ENCODE data around the gene ADSS1.

ADSS1 gene

DNA sequence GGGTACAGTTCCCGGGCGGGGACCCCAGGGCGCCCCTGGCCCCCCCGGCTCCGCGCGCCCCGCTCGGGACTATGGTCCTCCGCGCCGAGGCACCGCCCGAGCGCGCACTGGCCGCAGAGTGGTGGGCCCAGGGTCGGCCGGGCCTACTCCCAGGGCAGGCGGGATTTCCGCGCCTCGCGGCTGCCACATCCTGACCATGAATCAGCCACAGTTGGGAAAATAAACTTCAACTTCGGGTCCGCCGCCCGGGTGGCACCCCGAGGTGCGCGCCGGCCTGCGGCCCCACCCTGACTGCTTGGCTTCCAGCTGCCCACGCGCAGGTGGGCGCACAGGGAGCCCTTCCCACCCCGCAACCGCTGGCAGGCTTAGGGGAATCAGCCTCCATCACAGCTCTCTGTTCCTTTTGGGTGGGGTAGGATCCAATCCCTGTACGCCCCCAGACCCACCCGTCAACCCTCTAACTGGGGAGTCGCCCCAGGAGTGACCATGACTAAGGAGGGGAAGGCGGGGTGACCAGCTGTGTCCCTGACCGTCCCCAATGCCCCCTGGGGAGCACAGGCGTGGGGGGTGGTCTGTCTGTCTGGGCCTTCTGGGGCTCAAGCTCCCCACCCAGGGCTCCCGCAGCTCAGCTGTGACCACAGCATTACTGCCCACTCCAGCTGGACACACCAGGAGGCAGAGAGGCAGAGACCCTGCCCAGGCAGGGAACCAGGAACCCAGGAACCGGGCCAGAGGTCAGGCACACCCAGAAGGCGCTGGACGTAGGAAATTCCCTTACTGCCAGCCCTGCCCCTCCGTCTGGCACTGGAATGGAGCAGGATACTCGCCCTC, 33.9 kb upstream of the ADSS1 start:
- H3K14ac ChIP-seq (ENCODE audit: low read length in 2 of 2), result peak overlapping the region in 1 of 2 experiments; percentile 99
- H2AFZ ChIP-seq (ENCODE audit: low read depth, low read length), result no peak overlapping the region
- peaks cover 0 to 39% of the 10 kb centered on the region in 2 experiments for H3K36me3 ChIP-seq (ENCODE audit: control insufficient read depth in 1 of 2, insufficient read depth in 2 of 2, low read depth in 1 of 2, low read length in 2 of 2)
- peak overlapping the region; percentile 39 for H2BK15ac ChIP-seq (ENCODE audit: low read depth, poor library complexity, severe bottlenecking)
- H3K9me3 ChIP-seq (ENCODE audit: control insufficient read depth, low read length), result no peaks in the 10 kb centered on the region
- peak overlapping the region; percentile 37 for H2BK120ac ChIP-seq (ENCODE audit: low read depth, low read length)
- H4K8ac ChIP-seq (ENCODE audit: low read length), result peak overlapping the region; percentile 56
- H4K91ac ChIP-seq (ENCODE audit: low read length), result peak overlapping the region; percentile 91
- H3K27ac ChIP-seq (ENCODE audit: low read length, poor library complexity, severe bottlenecking), result peak overlapping the region; percentile 9
- H2BK12ac ChIP-seq (ENCODE audit: low read length in 2 of 2), result peak overlapping the region in 1 of 2 experiments; percentile 45
- H2AK5ac ChIP-seq (ENCODE audit: low read length, severe bottlenecking), result no peak overlapping the region
- peak overlapping the region; percentile 58 for H3K4me2 ChIP-seq (ENCODE audit: low read length, poor library complexity, severe bottlenecking)
- H3K4me3 ChIP-seq (ENCODE audit: insufficient read depth in 1 of 2, low read depth in 1 of 2, low read length in 2 of 2), result peak overlapping the region; percentile 90 to 93
- H3K79me1 ChIP-seq (replicated peaks; ENCODE audit: low read length, poor library complexity, severe bottlenecking), result no peaks in the 10 kb centered on the region
- WGBS, result 4% methylated on average over 47 of the region's 50 CpGs
- H3K9ac ChIP-seq (ENCODE audit: low read length), result peak overlapping the region; percentile 93
- peaks cover 67% of the 10 kb centered on the region for H3K4me1 ChIP-seq (ENCODE audit: control insufficient read depth, insufficient read depth, low read depth, low read length)
- H3K23ac ChIP-seq (ENCODE audit: low read length in 2 of 2), result peak overlapping the region in 1 of 2 experiments; percentile 92
- H3K4ac ChIP-seq (ENCODE audit: low read depth in 1 of 2, low read length in 2 of 2), result peak overlapping the region; percentile 71 to 77
- peak; percentile 22 for DNase-seq
- peak overlapping the region; percentile 88 to 97 for H3K18ac ChIP-seq (ENCODE audit: low read depth in 1 of 2, low read length in 2 of 2)
- H3K27me3 ChIP-seq (ENCODE audit: control insufficient read depth in 1 of 2, insufficient read depth in 1 of 2, low read length in 2 of 2), result no peaks in the 10 kb centered on the region
- no peak overlapping the region for H2BK5ac ChIP-seq (ENCODE audit: low read depth, low read length, poor library complexity, severe bottlenecking)

GRCh38 chr14:104690861-104691455, 33.1 kb upstream of the ADSS1 start:
- H4K8ac ChIP-seq (ENCODE audit: low read length), result no peak overlapping the region
- 84% methylated on average over 14 of the region's 16 CpGs for WGBS
- no peak overlapping the region for H3K4ac ChIP-seq (ENCODE audit: low read depth in 1 of 2, low read length in 2 of 2)
- H2BK15ac ChIP-seq (ENCODE audit: low read depth, poor library complexity, severe bottlenecking), result no peak overlapping the region
- H3K9me3 ChIP-seq (ENCODE audit: control insufficient read depth, low read length), result no peaks in the 10 kb centered on the region
- H3K4me3 ChIP-seq (ENCODE audit: insufficient read depth in 1 of 2, low read depth in 1 of 2, low read length in 2 of 2), result peak overlapping the region; percentile 90 to 93
- no peak overlapping the region for H3K23ac ChIP-seq (ENCODE audit: low read length in 2 of 2)
- H2AFZ ChIP-seq (ENCODE audit: low read depth, low read length), result no peak overlapping the region
- peak overlapping the region in 1 of 2 experiments; percentile 45 for H2BK12ac ChIP-seq (ENCODE audit: low read length in 2 of 2)
- no peak overlapping the region for H2BK5ac ChIP-seq (ENCODE audit: low read depth, low read length, poor library complexity, severe bottlenecking)
- H3K79me1 ChIP-seq (replicated peaks; ENCODE audit: low read length, poor library complexity, severe bottlenecking), result no peaks in the 10 kb centered on the region
- no peak overlapping the region for H2BK120ac ChIP-seq (ENCODE audit: low read depth, low read length)
- H2AK5ac ChIP-seq (ENCODE audit: low read length, severe bottlenecking), result no peak overlapping the region
- H3K14ac ChIP-seq (ENCODE audit: low read length in 2 of 2), result peak overlapping the region in 1 of 2 experiments; percentile 99
- DNase-seq, result no peak
- peak overlapping the region; percentile 93 for H3K9ac ChIP-seq (ENCODE audit: low read length)
- H3K18ac ChIP-seq (ENCODE audit: low read depth in 1 of 2, low read length in 2 of 2), result peak overlapping the region in 1 of 2 experiments; percentile 97
- H3K4me1 ChIP-seq (ENCODE audit: control insufficient read depth, insufficient read depth, low read depth, low read length), result peaks cover 76% of the 10 kb centered on the region
- peak overlapping the region; percentile 58 for H3K4me2 ChIP-seq (ENCODE audit: low read length, poor library complexity, severe bottlenecking)
- H3K27me3 ChIP-seq (ENCODE audit: control insufficient read depth in 1 of 2, insufficient read depth in 1 of 2, low read length in 2 of 2), result no peaks in the 10 kb centered on the region
- no peak overlapping the region for H4K91ac ChIP-seq (ENCODE audit: low read length)
- H3K27ac ChIP-seq (ENCODE audit: low read length, poor library complexity, severe bottlenecking), result no peak overlapping the region
- H3K36me3 ChIP-seq (ENCODE audit: control insufficient read depth in 1 of 2, insufficient read depth in 2 of 2, low read depth in 1 of 2, low read length in 2 of 2), result peaks cover 4 to 44% of the 10 kb centered on the region in 2 experiments

DNA sequence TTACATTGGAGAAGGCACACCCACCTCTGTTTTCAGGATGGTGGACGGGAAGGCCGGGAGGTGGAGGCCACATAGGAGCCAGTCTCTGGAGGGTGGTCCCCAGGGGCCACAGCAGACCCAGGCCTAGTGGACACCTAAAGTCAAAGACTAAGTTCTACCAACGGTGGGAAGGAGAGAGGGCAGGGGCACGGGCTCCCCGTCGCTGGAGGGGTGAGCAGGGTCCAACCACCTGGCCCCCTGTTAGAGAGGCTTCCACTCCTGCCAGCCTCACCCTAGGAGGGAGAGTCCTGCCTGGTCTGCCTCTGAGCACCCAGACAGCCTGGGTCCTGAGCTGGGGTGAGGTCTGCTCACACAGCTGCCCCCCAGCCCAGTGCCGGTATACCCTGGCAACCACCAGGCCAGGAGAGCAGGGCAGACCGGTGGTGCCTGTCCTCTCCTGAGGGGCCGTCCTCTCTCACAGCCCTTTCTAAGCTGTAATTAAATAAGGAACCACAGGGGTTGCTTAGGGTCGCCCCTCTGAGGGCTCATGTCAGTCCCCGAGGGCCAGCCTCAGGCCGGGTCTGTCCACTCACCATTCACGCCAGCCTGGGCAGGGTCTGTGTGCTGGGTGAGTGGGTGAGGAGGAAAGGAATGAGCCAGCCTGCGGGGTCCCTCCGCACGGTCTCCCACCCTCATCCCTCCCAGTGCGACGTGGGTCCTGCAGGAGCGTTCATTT, 32.3 kb upstream of the ADSS1 start:
- peaks cover 83% of the 10 kb centered on the region for H3K4me1 ChIP-seq (ENCODE audit: control insufficient read depth, insufficient read depth, low read depth, low read length)
- H3K36me3 ChIP-seq (ENCODE audit: control insufficient read depth in 1 of 2, insufficient read depth in 2 of 2, low read depth in 1 of 2, low read length in 2 of 2), result peaks cover 10 to 52% of the 10 kb centered on the region in 2 experiments
- peak overlapping the region in 1 of 2 experiments; percentile 86 for H3K23ac ChIP-seq (ENCODE audit: low read length in 2 of 2)
- no peak overlapping the region for H3K18ac ChIP-seq (ENCODE audit: low read depth in 1 of 2, low read length in 2 of 2)
- WGBS, result 85% methylated on average over 18 of the region's 19 CpGs
- no peaks in the 10 kb centered on the region for H3K79me1 ChIP-seq (replicated peaks; ENCODE audit: low read length, poor library complexity, severe bottlenecking)
- H3K4me3 ChIP-seq (ENCODE audit: insufficient read depth in 1 of 2, low read depth in 1 of 2, low read length in 2 of 2), result no peak overlapping the region
- no peak overlapping the region for H2AFZ ChIP-seq (ENCODE audit: low read depth, low read length)
- peak overlapping the region; percentile 58 for H4K91ac ChIP-seq (ENCODE audit: low read length)
- H3K4me2 ChIP-seq (ENCODE audit: low read length, poor library complexity, severe bottlenecking), result peak overlapping the region; percentile 58
- H2BK12ac ChIP-seq (ENCODE audit: low read length in 2 of 2), result peak overlapping the region in 1 of 2 experiments; percentile 7
- peak overlapping the region; percentile 93 for H3K9ac ChIP-seq (ENCODE audit: low read length)
- no peak overlapping the region for H4K8ac ChIP-seq (ENCODE audit: low read length)
- DNase-seq, result no peak
- H2AK5ac ChIP-seq (ENCODE audit: low read length, severe bottlenecking), result no peak overlapping the region
- no peaks in the 10 kb centered on the region for H3K9me3 ChIP-seq (ENCODE audit: control insufficient read depth, low read length)
- no peak overlapping the region for H2BK5ac ChIP-seq (ENCODE audit: low read depth, low read length, poor library complexity, severe bottlenecking)
- no peak overlapping the region for H3K27ac ChIP-seq (ENCODE audit: low read length, poor library complexity, severe bottlenecking)
- H3K14ac ChIP-seq (ENCODE audit: low read length in 2 of 2), result peak overlapping the region in 1 of 2 experiments; percentile 63
- no peak overlapping the region for H2BK120ac ChIP-seq (ENCODE audit: low read depth, low read length)
- no peaks in the 10 kb centered on the region for H3K27me3 ChIP-seq (ENCODE audit: control insufficient read depth in 1 of 2, insufficient read depth in 1 of 2, low read length in 2 of 2)
- no peak overlapping the region for H3K4ac ChIP-seq (ENCODE audit: low read depth in 1 of 2, low read length in 2 of 2)
- peak overlapping the region; percentile 36 for H2BK15ac ChIP-seq (ENCODE audit: low read depth, poor library complexity, severe bottlenecking)

All from mesenchymal stem cell (in vitro differentiated cells and primary cell).